ENCODE data around the gene KIAA1210. TPM values are rescaled to one million over a fixed set of nuclear protein-coding genes. Genes with fewer than 3 reads are reported as not detected.

The KIAA1210 gene
- total RNA-seq, 1 experiment from 2014 or later: not detected

DNA sequence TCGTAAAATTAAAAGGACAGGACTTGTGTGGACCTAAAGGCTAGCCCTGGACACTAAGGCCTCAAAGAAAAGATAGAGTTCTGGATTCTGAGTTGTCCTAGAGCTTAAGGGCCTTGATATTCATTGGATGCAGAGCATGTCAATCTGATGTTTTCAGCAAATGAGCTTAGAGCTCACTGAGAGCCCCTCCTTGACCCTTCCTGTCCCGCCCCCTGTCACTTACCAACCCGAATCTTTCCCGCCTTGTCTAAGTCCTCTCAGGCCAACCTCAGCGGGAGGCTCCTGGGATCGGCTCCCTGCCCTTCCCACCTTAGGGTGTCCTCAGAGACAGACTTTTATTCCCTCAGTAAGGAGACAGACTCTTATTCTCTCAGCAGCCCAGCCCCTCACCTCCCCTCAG, 54.9 kb downstream of the KIAA1210 start, which contains the start of gene CT47C1:
Gene CT47C1, plus strand, starts transcription at position 250 of the 400 bp plus-strand sequence. CDS start 233 bp downstream, outside the sequence.
- Histone ChIP-seq H3K27ac (ENCODE audit: low read length) (no peak within 1 kb of the TSS), H3K27me3 (ENCODE audit: control insufficient read depth, insufficient read depth, low read length) (no peaks in the 10 kb centered on the region; the same call in 1 of the 2 replicates), H3K4me3 (ENCODE audit: low read depth in 2 of 2, low read length in 2 of 2) (no peak within 1 kb of the TSS), H3K36me3 (ENCODE audit: control insufficient read depth, insufficient read depth, low read length) (no peaks in the 10 kb centered on the region), H3K4me1 (ENCODE audit: control insufficient read depth, insufficient read depth, low read length) (no peaks in the 10 kb centered on the region), H3K9me3 (ENCODE audit: control insufficient read depth, insufficient read depth, low read depth, low read length) (no peaks in the 10 kb centered on the region)
- ATAC-seq (no peak), DNase-seq (ENCODE audit: low read depth, low spot score) (no peak)
- ChIA-PET POLR2A (no interaction called here), CTCF (no interaction called here)
- TF ChIP-seq, protein P1, sequence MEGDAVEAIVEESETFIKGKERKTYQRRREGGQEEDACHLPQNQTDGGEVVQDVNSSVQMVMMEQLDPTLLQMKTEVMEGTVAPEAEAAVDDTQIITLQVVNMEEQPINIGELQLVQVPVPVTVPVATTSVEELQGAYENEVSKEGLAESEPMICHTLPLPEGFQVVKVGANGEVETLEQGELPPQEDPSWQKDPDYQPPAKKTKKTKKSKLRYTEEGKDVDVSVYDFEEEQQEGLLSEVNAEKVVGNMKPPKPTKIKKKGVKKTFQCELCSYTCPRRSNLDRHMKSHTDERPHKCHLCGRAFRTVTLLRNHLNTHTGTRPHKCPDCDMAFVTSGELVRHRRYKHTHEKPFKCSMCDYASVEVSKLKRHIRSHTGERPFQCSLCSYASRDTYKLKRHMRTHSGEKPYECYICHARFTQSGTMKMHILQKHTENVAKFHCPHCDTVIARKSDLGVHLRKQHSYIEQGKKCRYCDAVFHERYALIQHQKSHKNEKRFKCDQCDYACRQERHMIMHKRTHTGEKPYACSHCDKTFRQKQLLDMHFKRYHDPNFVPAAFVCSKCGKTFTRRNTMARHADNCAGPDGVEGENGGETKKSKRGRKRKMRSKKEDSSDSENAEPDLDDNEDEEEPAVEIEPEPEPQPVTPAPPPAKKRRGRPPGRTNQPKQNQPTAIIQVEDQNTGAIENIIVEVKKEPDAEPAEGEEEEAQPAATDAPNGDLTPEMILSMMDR (IDR thresholded peaks at IDR 0.05): no peak
- TF ChIP-seq TCF7L2 (IDR thresholded peaks at IDR 0.05; ENCODE audit: low read depth, low read length) (no peak), POLR2AphosphoS5 (IDR thresholded peaks at IDR 0.05; ENCODE audit: low read depth, low read length) (no peak), SIN3A (IDR thresholded peaks at IDR 0.05; ENCODE audit: borderline replicate concordance, insufficient read depth, low read depth, low read length) (no peak)
- TF ChIP-seq, protein P2, sequence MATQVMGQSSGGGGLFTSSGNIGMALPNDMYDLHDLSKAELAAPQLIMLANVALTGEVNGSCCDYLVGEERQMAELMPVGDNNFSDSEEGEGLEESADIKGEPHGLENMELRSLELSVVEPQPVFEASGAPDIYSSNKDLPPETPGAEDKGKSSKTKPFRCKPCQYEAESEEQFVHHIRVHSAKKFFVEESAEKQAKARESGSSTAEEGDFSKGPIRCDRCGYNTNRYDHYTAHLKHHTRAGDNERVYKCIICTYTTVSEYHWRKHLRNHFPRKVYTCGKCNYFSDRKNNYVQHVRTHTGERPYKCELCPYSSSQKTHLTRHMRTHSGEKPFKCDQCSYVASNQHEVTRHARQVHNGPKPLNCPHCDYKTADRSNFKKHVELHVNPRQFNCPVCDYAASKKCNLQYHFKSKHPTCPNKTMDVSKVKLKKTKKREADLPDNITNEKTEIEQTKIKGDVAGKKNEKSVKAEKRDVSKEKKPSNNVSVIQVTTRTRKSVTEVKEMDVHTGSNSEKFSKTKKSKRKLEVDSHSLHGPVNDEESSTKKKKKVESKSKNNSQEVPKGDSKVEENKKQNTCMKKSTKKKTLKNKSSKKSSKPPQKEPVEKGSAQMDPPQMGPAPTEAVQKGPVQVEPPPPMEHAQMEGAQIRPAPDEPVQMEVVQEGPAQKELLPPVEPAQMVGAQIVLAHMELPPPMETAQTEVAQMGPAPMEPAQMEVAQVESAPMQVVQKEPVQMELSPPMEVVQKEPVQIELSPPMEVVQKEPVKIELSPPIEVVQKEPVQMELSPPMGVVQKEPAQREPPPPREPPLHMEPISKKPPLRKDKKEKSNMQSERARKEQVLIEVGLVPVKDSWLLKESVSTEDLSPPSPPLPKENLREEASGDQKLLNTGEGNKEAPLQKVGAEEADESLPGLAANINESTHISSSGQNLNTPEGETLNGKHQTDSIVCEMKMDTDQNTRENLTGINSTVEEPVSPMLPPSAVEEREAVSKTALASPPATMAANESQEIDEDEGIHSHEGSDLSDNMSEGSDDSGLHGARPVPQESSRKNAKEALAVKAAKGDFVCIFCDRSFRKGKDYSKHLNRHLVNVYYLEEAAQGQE (IDR thresholded peaks at IDR 0.05; ENCODE audit: insufficient read depth in 1 of 2, low read depth in 2 of 2, low read length in 1 of 2): no peak
- intact Hi-C loops (cut with micrococcal nuclease; ENCODE audit: unreplicated experiment): no loop called here
- no TSS peak for BruUV-seq (replicated peaks)
- in situ Hi-C loops (cut with HindIII; ENCODE audit: low pct_unique_long_range_greater_than_20kb, low sequenced_read_pairs): no loop called here

DNA sequence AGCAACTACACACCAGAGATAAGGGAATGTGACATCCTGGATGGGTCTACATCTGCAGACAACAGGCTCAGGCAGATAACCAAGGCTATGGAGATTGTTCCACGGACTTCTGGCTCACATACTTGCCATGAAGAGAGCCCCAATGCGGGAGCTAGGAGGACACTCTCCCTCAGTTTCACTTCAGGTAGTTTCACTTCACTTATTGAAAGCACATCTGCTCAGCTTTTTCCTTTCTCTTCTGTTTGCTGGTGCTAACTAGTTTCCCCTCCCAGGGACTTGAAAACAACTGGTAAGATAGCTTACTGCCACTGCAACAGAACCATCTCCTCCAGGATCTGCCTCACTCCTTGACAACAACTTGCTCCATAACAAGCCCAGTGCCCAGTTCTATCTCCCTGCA, 56.2 kb downstream of the KIAA1210 start:
- ATAC-seq: no peak
- in situ Hi-C loops (cut with HindIII; ENCODE audit: low pct_unique_long_range_greater_than_20kb, low sequenced_read_pairs): no loop called here
- no peak for TF ChIP-seq SIN3A (IDR thresholded peaks at IDR 0.05; ENCODE audit: borderline replicate concordance, insufficient read depth, low read depth, low read length)
- TF ChIP-seq, protein P1 (IDR thresholded peaks at IDR 0.05): no peak
- TF ChIP-seq POLR2AphosphoS5 (IDR thresholded peaks at IDR 0.05; ENCODE audit: low read depth, low read length): no peak
- TF ChIP-seq, protein P2 (IDR thresholded peaks at IDR 0.05; ENCODE audit: insufficient read depth in 1 of 2, low read depth in 2 of 2, low read length in 1 of 2): no peak
- TF ChIP-seq TCF7L2 (IDR thresholded peaks at IDR 0.05; ENCODE audit: low read depth, low read length): no peak
- Histone ChIP-seq H3K4me1 (ENCODE audit: control insufficient read depth, insufficient read depth, low read length) (peaks cover 4% of the 10 kb centered on the region; the same call in 1 of the 2 replicates), H3K27ac (ENCODE audit: low read length) (no peak overlapping the region), H3K9me3 (ENCODE audit: control insufficient read depth, insufficient read depth, low read depth, low read length) (no peaks in the 10 kb centered on the region), H3K4me3 (ENCODE audit: low read depth in 2 of 2, low read length in 2 of 2) (no peak overlapping the region), H3K36me3 (ENCODE audit: control insufficient read depth, insufficient read depth, low read length) (no peaks in the 10 kb centered on the region), H3K27me3 (ENCODE audit: control insufficient read depth, insufficient read depth, low read length) (no peaks in the 10 kb centered on the region; the same call in 1 of the 2 replicates)
- ChIA-PET POLR2A (interaction anchor here (0.6 kb wide), 1 partner anchor 104 kb away, joined by 4 read pairs; no protein-coding TSS in a partner anchor), CTCF (no interaction called here)
- no peak for DNase-seq (ENCODE audit: low read depth, low spot score)
- intact Hi-C loops (cut with micrococcal nuclease; ENCODE audit: unreplicated experiment): no loop called here
- no TSS peak for BruUV-seq (replicated peaks)

Measured in Panc1 (cell line).